Mesenchymal stem cell (in vitro differentiated cells and primary cell): Measurements from ENCODE around the gene ANXA9.

Source experiments
- DNase-seq: peaks from one replicate; pipeline ENCODE4 v3.0.0-alpha.2; 2013
- H2AFZ ChIP-seq: one replicate; pipeline ENCODE4 v1.6.1; 2013; ENCODE audit warnings: low read depth, mild to moderate bottlenecking, control low read depth, inconsistent platforms, low read length, moderate library complexity
- H2AK5ac ChIP-seq: 2 replicates; pipeline ENCODE4 v1.6.1; 2013; ENCODE audit warnings: low read length, moderate library complexity, mild to moderate bottlenecking, inconsistent platforms; ENCODE audit not compliant: severe bottlenecking
- H2BK120ac ChIP-seq: one replicate; pipeline ENCODE4 v1.6.1; 2013; ENCODE audit warnings: low read depth, mild to moderate bottlenecking, inconsistent platforms, low read length, moderate library complexity
- H2BK12ac ChIP-seq, 2 experiments: one replicate each; pipeline ENCODE4 v1.6.1; 2013; ENCODE audit warnings: inconsistent platforms in 2 of 2, low read length in 2 of 2, mild to moderate bottlenecking in 2 of 2, moderate library complexity in 2 of 2, control low read depth in 1 of 2
- H2BK15ac ChIP-seq: one replicate; pipeline ENCODE4 v1.6.1; 2013; ENCODE audit warnings: mild to moderate bottlenecking, low read depth, inconsistent platforms; ENCODE audit not compliant: poor library complexity, severe bottlenecking
- H2BK5ac ChIP-seq: 2 replicates; pipeline ENCODE4 v1.6.1; 2013; ENCODE audit warnings: low read depth, mild to moderate bottlenecking, low read length, control low read depth, inconsistent platforms; ENCODE audit not compliant: poor library complexity, severe bottlenecking
- H3K14ac ChIP-seq, 2 experiments: one replicate each; pipeline ENCODE4 v1.6.1; 2013; ENCODE audit warnings: inconsistent platforms in 2 of 2, low read length in 2 of 2, control low read depth in 1 of 2, mild to moderate bottlenecking in 1 of 2, moderate library complexity in 1 of 2
- H3K18ac ChIP-seq, 2 experiments: one replicate each; pipeline ENCODE4 v1.6.1; 2013; ENCODE audit warnings: inconsistent platforms in 2 of 2, low read length in 2 of 2, control low read depth in 1 of 2, low read depth in 1 of 2, mild to moderate bottlenecking in 1 of 2
- H3K23ac ChIP-seq, 2 experiments: one replicate each; pipeline ENCODE4 v1.6.1; 2013; ENCODE audit warnings: inconsistent platforms in 2 of 2, low read length in 2 of 2, mild to moderate bottlenecking in 2 of 2, moderate library complexity in 2 of 2, control low read depth in 1 of 2
- H3K27ac ChIP-seq: 2 replicates; pipeline ENCODE4 v1.5.1; 2013; ENCODE audit warnings: mild to moderate bottlenecking, moderate library complexity, low read length, control low read depth, inconsistent platforms; ENCODE audit not compliant: poor library complexity, severe bottlenecking
- H3K27me3 ChIP-seq, 2 experiments: 2 replicates each; pipeline versions ENCODE4 v1.6.1 to v1.7.0; 2013; ENCODE audit warnings: low read length in 2 of 2, mild to moderate bottlenecking in 2 of 2, moderate library complexity in 2 of 2, control low read depth in 1 of 2, inconsistent platforms in 1 of 2; ENCODE audit not compliant: control insufficient read depth in 1 of 2, insufficient read depth in 1 of 2
- H3K36me3 ChIP-seq, 2 experiments: 2 replicates each; pipeline versions ENCODE4 v1.6.1 to v1.7.0; 2013; ENCODE audit warnings: low read length in 2 of 2, control low read depth in 1 of 2, inconsistent platforms in 1 of 2, low read depth in 1 of 2, mild to moderate bottlenecking in 1 of 2; ENCODE audit not compliant: insufficient read depth in 2 of 2, control insufficient read depth in 1 of 2
- H3K4ac ChIP-seq, 2 experiments: one replicate each; pipeline ENCODE4 v1.6.1; 2013; ENCODE audit warnings: inconsistent platforms in 2 of 2, low read length in 2 of 2, mild to moderate bottlenecking in 2 of 2, moderate library complexity in 2 of 2, control low read depth in 1 of 2, low read depth in 1 of 2
- H3K4me1 ChIP-seq: 2 replicates; pipeline ENCODE4 v1.6.1; 2013; ENCODE audit warnings: low read depth, low read length, control low read depth; ENCODE audit not compliant: control insufficient read depth, insufficient read depth
- H3K4me2 ChIP-seq: 2 replicates; pipeline ENCODE4 v1.6.1; 2013; ENCODE audit warnings: low read length, mild to moderate bottlenecking, inconsistent platforms; ENCODE audit not compliant: poor library complexity, severe bottlenecking
- H3K4me3 ChIP-seq, 2 experiments: 2 replicates each; pipeline versions ENCODE4 v1.5.1 to v1.7.0; 2013; ENCODE audit warnings: low read length in 2 of 2, mild to moderate bottlenecking in 2 of 2, control low read depth in 1 of 2, low read depth in 1 of 2; ENCODE audit not compliant: insufficient read depth in 1 of 2
- H3K79me1 ChIP-seq: replicated peaks from 2 replicates; pipeline ENCODE4 v1.6.1; 2013; ENCODE audit warnings: mild to moderate bottlenecking, control low read depth, low read length, inconsistent platforms; ENCODE audit not compliant: poor library complexity, severe bottlenecking
- H3K9ac ChIP-seq: 2 replicates; pipeline ENCODE4 v1.7.0; 2013; ENCODE audit warnings: mild to moderate bottlenecking, low read length, moderate library complexity
- H3K9me3 ChIP-seq: 2 replicates; pipeline ENCODE4 v1.7.0; 2013; ENCODE audit warnings: mild to moderate bottlenecking, low read length; ENCODE audit not compliant: control insufficient read depth
- H4K8ac ChIP-seq: one replicate; pipeline ENCODE4 v1.6.1; 2013; ENCODE audit warnings: inconsistent platforms, mild to moderate bottlenecking, low read length, moderate library complexity
- H4K91ac ChIP-seq: one replicate; pipeline ENCODE4 v1.6.1; 2013; ENCODE audit warnings: mild to moderate bottlenecking, low read length, inconsistent platforms
- WGBS: methylation state at CpG from one replicate; pipeline ENCODE4 v1.1.7; 2013; ENCODE audit warnings: mixed read lengths; 5-methylcytosine and 5-hydroxymethylcytosine counted together

Gene ANXA9

GRCh38 chr1:150997126-150997872 is 15.2 kb downstream of the ANXA9 start:
- no peak overlapping the region for H3K4me2 ChIP-seq
- no peaks in the 10 kb centered on the region for H3K9me3 ChIP-seq
- no peak overlapping the region for H3K18ac ChIP-seq
- no peak overlapping the region for H3K23ac ChIP-seq
- no peak overlapping the region for H2BK12ac ChIP-seq
- H3K4me3 ChIP-seq: no peak overlapping the region
- H4K91ac ChIP-seq: no peak overlapping the region
- no peak overlapping the region for H2BK120ac ChIP-seq
- H2AK5ac ChIP-seq: no peak overlapping the region
- H2AFZ ChIP-seq: no peak overlapping the region
- peaks cover 26% of the 10 kb centered on the region for H3K4me1 ChIP-seq
- peaks cover 28 to 45% of the 10 kb centered on the region in 2 experiments for H3K36me3 ChIP-seq
- peaks cover 3% of the 10 kb centered on the region for H3K79me1 ChIP-seq
- H2BK5ac ChIP-seq: no peak overlapping the region
- H3K4ac ChIP-seq: no peak overlapping the region
- no peak overlapping the region for H3K14ac ChIP-seq
- H3K27ac ChIP-seq: no peak overlapping the region
- H4K8ac ChIP-seq: no peak overlapping the region
- no peak for DNase-seq
- H3K27me3 ChIP-seq: no peaks in the 10 kb centered on the region
- 95% methylated on average over 20 of the region's 20 CpGs for WGBS
- H3K9ac ChIP-seq: no peak overlapping the region
- H2BK15ac ChIP-seq: no peak overlapping the region

GRCh38 chr1:150997949-150998348 is 15.9 kb downstream of the ANXA9 start:
- Histone ChIP-seq H3K4ac (no peak overlapping the region), H3K4me1 (peaks cover 29% of the 10 kb centered on the region)

GRCh38 chr1:150999051-150999674 is 17.1 kb downstream of the ANXA9 start:
- Histone ChIP-seq H3K23ac (no peak overlapping the region), H3K4me1 (peaks cover 31% of the 10 kb centered on the region), H2AFZ (peak overlapping the region; percentile 19), H4K91ac (no peak overlapping the region), H3K9ac (no peak overlapping the region), H3K4me3 (no peak overlapping the region), H4K8ac (peak overlapping the region; percentile 64), H3K4me2 (no peak overlapping the region), H3K18ac (peak overlapping the region; percentile 31 to 72), H3K9me3 (no peaks in the 10 kb centered on the region), H2BK12ac (peak overlapping the region; percentile 34 to 40), H3K79me1 (peaks cover 5% of the 10 kb centered on the region), H3K27me3 (no peaks in the 10 kb centered on the region), H2BK120ac (no peak overlapping the region), H2BK5ac (no peak overlapping the region), H3K36me3 (peaks cover 30 to 51% of the 10 kb centered on the region in 2 experiments), H2BK15ac (no peak overlapping the region), H3K27ac (peak overlapping the region; percentile 50), H3K4ac (peak overlapping the region in 1 of 2 experiments; percentile 10), H3K14ac (no peak overlapping the region), H2AK5ac (peak overlapping the region; percentile 9)
- DNase-seq: peak; percentile 93
- WGBS: 14% methylated on average over 16 of the region's 17 CpGs

More at GRCh38 chr1:150997949-150998348, 15.9 kb downstream of the ANXA9 start:
- Histone ChIP-seq H2BK15ac (no peak overlapping the region), H3K4me3 (no peak overlapping the region), H3K36me3 (peaks cover 30 to 49% of the 10 kb centered on the region in 2 experiments), H2BK120ac (no peak overlapping the region), H3K27ac (no peak overlapping the region), H3K23ac (no peak overlapping the region), H3K27me3 (no peaks in the 10 kb centered on the region), H2AFZ (no peak overlapping the region), H2BK12ac (no peak overlapping the region), H2BK5ac (no peak overlapping the region), H2AK5ac (no peak overlapping the region), H3K9me3 (no peaks in the 10 kb centered on the region), H4K8ac (no peak overlapping the region), H3K9ac (no peak overlapping the region), H3K79me1 (peaks cover 3% of the 10 kb centered on the region), H4K91ac (no peak overlapping the region), H3K14ac (no peak overlapping the region), H3K18ac (no peak overlapping the region), H3K4me2 (no peak overlapping the region)
- no peak for DNase-seq
- WGBS: 94% methylated on average over 4 of the region's 5 CpGs

GRCh38 chr1:150999926-151000325 is 17.8 kb downstream of the ANXA9 start:
- no peak overlapping the region for H3K27ac ChIP-seq
- H3K36me3 ChIP-seq: peaks cover 30 to 51% of the 10 kb centered on the region in 2 experiments
- peak overlapping the region; percentile 73 for H4K91ac ChIP-seq
- H2BK5ac ChIP-seq: no peak overlapping the region
- peak overlapping the region in 1 of 2 experiments; percentile 3 for H3K18ac ChIP-seq
- peak overlapping the region in 1 of 2 experiments; percentile 34 for H2BK12ac ChIP-seq
- no peak for DNase-seq
- no peak overlapping the region for H3K23ac ChIP-seq
- H3K9ac ChIP-seq: no peak overlapping the region
- 100% methylated on average over 1 of the region's 2 CpGs for WGBS
- H4K8ac ChIP-seq: no peak overlapping the region
- peak overlapping the region; percentile 76 for H2AK5ac ChIP-seq
- no peak overlapping the region for H3K4me3 ChIP-seq
- H3K79me1 ChIP-seq: peaks cover 5% of the 10 kb centered on the region
- no peak overlapping the region for H2BK120ac ChIP-seq
- no peaks in the 10 kb centered on the region for H3K27me3 ChIP-seq
- H3K4me1 ChIP-seq: peaks cover 34% of the 10 kb centered on the region
- no peak overlapping the region for H2AFZ ChIP-seq
- no peaks in the 10 kb centered on the region for H3K9me3 ChIP-seq
- no peak overlapping the region for H3K4ac ChIP-seq
- no peak overlapping the region for H3K4me2 ChIP-seq
- H3K14ac ChIP-seq: no peak overlapping the region
- H2BK15ac ChIP-seq: no peak overlapping the region
